Ovary (tissue), 9 donors: ENCODE results near the gene NRXN2. TPM values are rescaled to one million over a fixed set of nuclear protein-coding genes. Genes with fewer than 3 reads are reported as not detected.

Experiments
- DNase-seq, 5 donors: peaks; one replicate each; pipeline ENCODE4 v3.0.0-alpha.2; 2019 to 2020
- H3K27ac ChIP-seq, 2 donors: fragments of 200-600 bp; one replicate each; pipeline versions ENCODE4 v1.5.1 to v1.8.0; 2019 to 2022
- H3K27me3 ChIP-seq: fragments of 200-600 bp; one replicate; pipeline ENCODE4 v1.8.0; 2022
- H3K36me3 ChIP-seq: fragments of 200-600 bp; sonication (generic); one replicate; pipeline ENCODE4 v1.5.1; 2019
- H3K4me1 ChIP-seq: one replicate; pipeline ENCODE4 v1.8.1; 2013; ENCODE audit warnings: mild to moderate bottlenecking, moderate library complexity; ENCODE audit not compliant: insufficient read depth
- H3K4me3 ChIP-seq: fragments of 200-600 bp; sonication (generic); one replicate; pipeline ENCODE4 v1.5.1; 2017
- H3K9me3 ChIP-seq, 2 donors: fragments of 200-600 bp in 1 of 2; sonication (generic) in 1 of 2; one replicate each; pipeline versions ENCODE4 v1.5.1 to v1.8.1; 2013 to 2019; ENCODE audit warnings: mild to moderate bottlenecking in 1 of 2, moderate library complexity in 1 of 2
- CTCF ChIP-seq, 3 donors: fragments of 450-650 bp in 2 of 3; fragments of 200-600 bp in 1 of 3; IDR thresholded peaks; one replicate each; pipeline versions ENCODE4 v1.5.1 to v1.8.0; 2016 to 2022; ENCODE audit warnings: antibody characterized with exemption in 3 of 3, mild to moderate bottlenecking in 1 of 3
- EP300 ChIP-seq: sonication (generic); formaldehyde crosslinking; IDR thresholded peaks from one replicate; pipeline ENCODE4 v1.6.1; 2017; ENCODE audit warnings: antibody characterized with exemption
- POLR2A ChIP-seq: fragments of 450-650 bp; IDR thresholded peaks from one replicate; pipeline ENCODE4 v1.6.1; 2017; ENCODE audit warnings: antibody characterized with exemption, mild to moderate bottlenecking, moderate library complexity
- WGBS, 3 donors: extraction: QIAGEN DNeasy Blood & Tissue Kit in 1 of 3; methylation state at CpG; one replicate each; pipeline versions ENCODE4 v1.1.5 to v1.1.7; 2013 to 2017; 5-methylcytosine and 5-hydroxymethylcytosine counted together
- intact Hi-C, 4 donors: fragments of 100-400 bp; cut with DNase I; formaldehyde crosslinking; loops; one replicate each; pipeline versions ENCODE4 v1.11.0 to v1.15.1; 2022 to 2023
- polyA plus RNA-seq, 2 donors: library from polyadenylated mRNA; stranded (reverse); fragments of 200-250 nt in 1 of 2; fragments of 350-450 nt in 1 of 2; fragmentation: Illumina TruSeq in 1 of 2; extraction: RNeasy Lipid Tissue Mini Kit (QIAGEN cat#74804) in 1 of 2; gene quantifications; one replicate each; pipeline ENCODE4 v1.2.3, GENCODE V29; 2013 to 2014
- total RNA-seq, 7 donors: library from RNA; depleted of rRNA in 2 of 7; stranded (reverse); fragments of >200 nt in 2 of 7; fragmentation: NEBNext Ultra II Directional in 3 of 7; extraction: Animal tissue kit (Norgen Biotek cat#: 25700) in 3 of 7; gene quantifications; one replicate each; pipeline versions ENCODE4 v1.1.0 to v1.2.4, GENCODE V29; 2016 to 2023
- donor health status: DM: no; HTN: no; CAD: no; lungs with moderate emphysema.
- donor health status: DM: no; HTN: no; CAD: no.
- donor health status: Bipolar disorder and iron deficiency.
- donor health status: DM: yes; HTN: yes; CAD: no.
- donor health status: DM: no; HTN: no; CAD: no.
- donor health status: DM: yes; HTN: yes; CAD: no.

Gene NRXN2
- total and polyA plus RNA-seq, 9 donors: 6.4 to 64.1 (median 19.7) TPM

GRCh38 chr11:64694821-64695365 lies 28.1 kb downstream of the NRXN2 start:
- Histone ChIP-seq H3K36me3 (no peaks in the 10 kb centered on the region), H3K27me3 (no peaks in the 10 kb centered on the region), H3K9me3 (no peaks in the 10 kb centered on the region), H3K27ac (no peak overlapping the region), H3K4me3 (no peak overlapping the region), H3K4me1 (no peaks in the 10 kb centered on the region)
- intact Hi-C loops: no loop called here
- TF ChIP-seq EP300 (no peak), CTCF (IDR thresholded peaks at IDR 0.05) (no peak), POLR2A (no peak)
- DNase-seq: no peak
- WGBS, 3 donors: 49 to 60% (median 49%) methylated on average over 5 of the region's 5 CpGs

GRCh38 chr11:64694026-64694755 lies 28.8 kb downstream of the NRXN2 start:
- no peaks in the 10 kb centered on the region for H3K27me3 ChIP-seq
- TF ChIP-seq CTCF (IDR thresholded peaks at IDR 0.05) (no peak), POLR2A (no peak), EP300 (no peak)
- no peak for DNase-seq
- no peaks in the 10 kb centered on the region for H3K9me3 ChIP-seq
- intact Hi-C loops: no loop called here
- H3K36me3 ChIP-seq: no peaks in the 10 kb centered on the region
- 66 to 72% (median 67%) methylated on average over 4 of the region's 4 CpGs for WGBS, 3 donors
- H3K4me1 ChIP-seq: no peaks in the 10 kb centered on the region
- no peak overlapping the region for H3K27ac ChIP-seq
- no peak overlapping the region for H3K4me3 ChIP-seq

GRCh38 chr11:64692764-64693331 lies 30.1 kb downstream of the NRXN2 start:
- 19 to 25% (median 24%) methylated on average over 13 of the region's 13 CpGs for WGBS, 3 donors
- no peak overlapping the region for H3K4me3 ChIP-seq
- no peaks in the 10 kb centered on the region for H3K27me3 ChIP-seq
- intact Hi-C loops: no loop called here
- H3K9me3 ChIP-seq: no peaks in the 10 kb centered on the region
- no peak for TF ChIP-seq POLR2A
- H3K27ac ChIP-seq: no peak overlapping the region
- no peaks in the 10 kb centered on the region for H3K36me3 ChIP-seq
- peaks cover 4% of the 10 kb centered on the region for H3K4me1 ChIP-seq
- no peak for DNase-seq

GRCh38 chr11:64691543-64691942 lies 31.5 kb downstream of the NRXN2 start:
- Histone ChIP-seq H3K27me3 (no peaks in the 10 kb centered on the region), H3K36me3 (no peaks in the 10 kb centered on the region), H3K9me3 (no peaks in the 10 kb centered on the region), H3K27ac (no peak overlapping the region), H3K4me3 (no peak overlapping the region), H3K4me1 (peaks cover 4% of the 10 kb centered on the region)
- WGBS, 3 donors: 90 to 100% (median 95%) methylated on average over 1 of the region's 1 CpG
- intact Hi-C loops: no loop called here
- TF ChIP-seq POLR2A: no peak
- TF ChIP-seq CTCF (IDR thresholded peaks at IDR 0.05): no peak
- TF ChIP-seq EP300: no peak
- no peak for DNase-seq

GRCh38 chr11:64690235-64690634 lies 32.8 kb downstream of the NRXN2 start:
- Histone ChIP-seq H3K4me3 (no peak overlapping the region), H3K9me3 (no peaks in the 10 kb centered on the region), H3K27me3 (no peaks in the 10 kb centered on the region), H3K27ac (no peak overlapping the region), H3K36me3 (no peaks in the 10 kb centered on the region), H3K4me1 (peaks cover 4% of the 10 kb centered on the region)
- TF ChIP-seq CTCF (IDR thresholded peaks at IDR 0.05) (no peak), EP300 (no peak), POLR2A (no peak)
- 66 to 67% (median 67%) methylated on average over 8 of the region's 8 CpGs for WGBS, 3 donors
- DNase-seq: no peak
- intact Hi-C loops: no loop called here
